Loucy (cell line): ENCODE results near the gene CHI3L1.

Experiments
- CTCF ChIP-seq: fragments of 200-600 bp; sonication (generic); conservative IDR thresholded peaks from 2 replicates; pipeline ENCODE4 v1.5.1; 2014; ENCODE audit warnings: mild to moderate bottlenecking, antibody characterized with exemption, low read length
- EZH2phosphoT487 ChIP-seq: fragments of 200-600 bp; IDR thresholded peaks from 2 replicates; pipeline ENCODE4 v1.6.1; 2018; ENCODE audit warnings: antibody characterized with exemption, mild to moderate bottlenecking, moderate library complexity, borderline replicate concordance

GRCh38 chr1:203196371-203196770 is 9.9 kb upstream of the CHI3L1 start:
- TF ChIP-seq CTCF (no peak), EZH2phosphoT487 (no peak)
